T-helper 1 cell treated with Interleukin-12 subunit alpha and Interleukin-12 subunit beta and Interleukin-4 antibody, amounts not matched to agents 30 ng/mL and 1 ng/mL, for 36 hours (primary cell): ENCODE data around the gene CYP11A1. TPM values are rescaled to one million over a fixed set of nuclear protein-coding genes. Genes with fewer than 3 reads are reported as not detected.

ENCODE experiments used
- intact Hi-C: fragments of 100-400 bp; cut with micrococcal nuclease; formaldehyde crosslinking; loops from one replicate; pipeline ENCODE4 v1.15.1; 2024
- total RNA-seq: library from RNA; stranded (reverse); gene quantifications from 2 replicates; pipeline ENCODE4 v1.2.3, GENCODE V29; 2022

The CYP11A1 gene
- total RNA-seq, 1 donor from 2014 or later, result not detected

GRCh38 chr15:74307827-74308811 lies 59.3 kb downstream of the CYP11A1 start:
- intact Hi-C loops, result loop anchor here (10.0 kb wide), 1 partner anchor 967 kb away; no protein-coding TSS in a partner anchor

GRCh38 chr15:74306781-74307217 lies 60.6 kb downstream of the CYP11A1 start:
- intact Hi-C loops, result loop anchor here (10.0 kb wide), 1 partner anchor 968 kb away; no protein-coding TSS in a partner anchor

- intact Hi-C loops, result loop anchor here (10.0 kb wide), 1 partner anchor 969 kb away; no protein-coding TSS in a partner anchor
These were observed 61.8 kb downstream of the CYP11A1 start for GRCh38 chr15:74305687-74306086.

- intact Hi-C loops, result loop anchor here (10.0 kb wide), 1 partner anchor 970 kb away; no protein-coding TSS in a partner anchor
These were observed 63.0 kb downstream of the CYP11A1 start for GRCh38 chr15:74304431-74304830.

GRCh38 chr15:74303741-74304309 lies 63.6 kb downstream of the CYP11A1 start:
- intact Hi-C loops, result loop anchor here (1.0 to 10.0 kb wide), 3 partner anchors 177 to 971 kb away; no protein-coding TSS in a partner anchor

GRCh38 chr15:74302821-74303359 lies 64.6 kb downstream of the CYP11A1 start:
- intact Hi-C loops, result loop anchor here (1.0 to 10.0 kb wide), 3 partner anchors 176 to 972 kb away; no protein-coding TSS in a partner anchor

DNA sequence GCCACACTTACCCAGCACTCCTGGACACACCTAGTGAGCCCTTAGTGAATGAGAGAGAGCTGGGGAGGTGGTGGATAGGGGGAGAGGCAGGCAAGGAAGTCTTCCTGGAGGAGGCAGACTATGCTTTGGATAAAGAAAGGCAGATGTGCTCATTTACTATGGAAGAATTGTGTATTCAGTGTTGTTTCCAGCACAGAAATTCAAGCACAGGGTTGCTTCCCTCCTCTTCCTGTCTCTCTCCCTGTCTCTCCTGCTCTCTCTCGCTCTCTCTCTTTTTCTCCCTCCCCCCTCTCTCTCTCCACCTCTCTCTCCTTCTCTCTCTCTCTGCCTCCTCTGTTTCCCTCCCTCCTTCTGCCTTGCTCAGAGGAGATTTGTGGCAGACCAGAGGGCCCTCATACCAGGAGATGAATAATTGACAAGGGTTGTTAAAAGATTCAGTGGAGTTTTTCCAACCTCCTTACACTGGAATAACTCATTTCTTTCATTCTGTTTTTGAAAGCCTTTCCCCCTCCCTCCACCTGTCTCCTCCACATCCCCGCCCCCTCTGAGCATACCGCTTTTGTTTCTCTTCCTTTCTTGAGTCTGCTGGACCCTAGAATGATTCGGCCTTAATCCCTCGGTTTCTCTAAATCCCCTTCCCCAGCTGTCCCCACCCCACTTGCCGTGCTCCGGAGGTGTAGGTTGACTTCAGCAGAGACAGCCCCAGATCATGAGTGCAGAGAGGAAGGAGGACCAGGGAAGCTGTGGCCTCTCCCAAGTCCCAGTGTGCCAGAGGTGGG lies 65.7 kb downstream of the CYP11A1 start:
- intact Hi-C loops, result loop anchor here (10.0 kb wide), 1 partner anchor 973 kb away; no protein-coding TSS in a partner anchor

DNA sequence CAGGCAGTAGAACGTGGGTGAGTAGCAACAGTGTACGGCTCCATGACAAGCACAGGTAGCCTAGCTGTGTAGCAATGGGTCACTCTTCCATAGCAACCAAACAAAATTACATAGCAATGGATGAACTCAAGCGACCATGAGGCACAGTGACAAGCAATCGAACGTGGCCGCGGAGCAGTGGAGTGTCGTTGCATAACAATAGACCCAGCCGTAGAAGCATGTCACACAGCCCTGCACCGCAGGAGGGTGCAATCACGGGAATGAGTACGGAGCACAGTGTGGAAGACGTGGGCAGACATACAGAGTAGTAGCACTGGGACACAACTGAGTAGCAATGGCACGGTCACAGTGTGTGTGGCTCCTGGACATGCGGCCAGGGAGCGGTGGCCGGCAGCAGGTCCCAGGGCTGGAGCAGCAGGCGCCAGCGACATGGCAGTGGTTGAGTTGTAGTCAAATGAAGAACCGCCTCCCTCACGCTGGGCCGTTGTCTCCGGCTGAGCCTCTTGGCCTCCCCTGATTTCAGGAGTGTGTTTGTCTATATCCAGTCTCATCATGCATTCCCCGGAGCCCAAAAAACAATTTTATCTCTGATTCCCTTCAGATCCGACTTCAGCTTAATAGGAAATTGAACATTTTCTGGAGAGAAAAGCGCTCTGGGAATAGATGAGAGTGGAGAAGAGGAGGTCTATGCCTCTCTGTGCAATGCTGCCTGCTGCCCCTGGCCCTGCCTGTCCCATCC lies 67.2 kb downstream of the CYP11A1 start:
- intact Hi-C loops, result loop anchor here (10.0 kb wide), 1 partner anchor 975 kb away; no protein-coding TSS in a partner anchor

DNA sequence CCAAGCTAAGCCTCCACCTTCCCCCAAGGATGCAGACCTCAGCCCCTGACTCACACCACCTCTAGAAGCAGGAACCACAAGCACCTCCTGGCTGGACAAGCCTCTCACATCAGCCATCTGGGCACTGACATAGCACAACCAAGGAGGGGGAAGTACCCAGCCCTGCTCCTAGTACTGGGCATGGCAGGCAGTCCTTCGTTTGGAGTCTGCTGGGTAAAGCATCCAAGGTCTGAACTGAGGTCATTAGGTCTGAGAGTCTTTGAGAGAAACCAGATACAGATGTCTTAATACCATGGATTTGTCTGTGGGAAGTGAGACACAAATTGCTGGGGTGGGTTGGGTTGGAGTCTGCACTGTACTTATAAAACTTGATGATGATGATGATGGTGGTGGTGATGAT lies 69.6 kb downstream of the CYP11A1 start:
- intact Hi-C loops, result no loop called here

GRCh38 chr15:74295800-74296199 lies 71.6 kb downstream of the CYP11A1 start:
- intact Hi-C loops, result no loop called here

DNA sequence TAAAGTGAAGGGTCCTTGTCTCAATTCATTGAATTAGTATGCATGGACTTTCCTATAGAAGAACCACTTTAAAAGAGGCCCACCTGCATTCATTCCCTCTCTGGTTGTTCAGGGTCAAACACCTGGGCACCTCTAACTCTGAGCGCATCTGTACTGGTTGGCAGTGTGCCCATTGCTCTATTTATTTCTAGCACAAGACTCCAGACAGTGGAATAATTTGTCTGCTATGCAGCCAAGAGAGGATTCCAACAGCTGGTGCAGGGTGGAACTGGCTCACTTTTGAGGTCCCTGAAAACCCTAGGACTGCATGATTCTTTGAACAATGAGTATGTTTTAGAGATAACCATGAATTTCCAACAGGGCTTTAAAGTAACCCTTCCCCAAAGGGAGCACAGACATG lies 73.4 kb downstream of the CYP11A1 start:
- intact Hi-C loops, result no loop called here

- intact Hi-C loops, result no loop called here
These were observed 74.2 kb downstream of the CYP11A1 start for GRCh38 chr15:74293021-74293810.

- intact Hi-C loops, result loop anchor here (1.0 kb wide), 1 partner anchor 440 kb away; no protein-coding TSS in a partner anchor
These were observed 76.1 kb downstream of the CYP11A1 start for GRCh38 chr15:74291101-74292071.

GRCh38 chr15:74290645-74291044 lies 76.8 kb downstream of the CYP11A1 start:
- intact Hi-C loops, result loop anchor here (1.0 kb wide), 1 partner anchor 439 kb away; no protein-coding TSS in a partner anchor

DNA sequence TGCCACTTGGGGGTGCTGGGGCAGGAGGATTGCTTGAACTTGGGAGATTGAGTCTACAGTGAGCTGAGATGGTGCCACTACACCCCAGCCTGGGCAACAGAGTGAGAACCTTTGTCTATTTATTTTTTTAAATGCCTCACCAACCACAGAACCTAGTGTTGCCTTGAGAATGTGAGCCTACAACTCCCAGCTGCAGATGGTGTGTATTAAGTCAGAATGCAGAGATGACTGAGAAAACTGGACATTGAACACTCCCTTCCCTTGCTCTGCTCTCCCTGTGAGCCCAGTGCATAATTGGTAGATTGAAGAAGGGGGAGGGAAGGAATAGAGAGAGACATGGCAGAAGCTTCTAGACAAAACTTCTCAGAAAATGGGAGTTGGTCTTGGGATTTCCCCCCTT lies 77.8 kb downstream of the CYP11A1 start:
- intact Hi-C loops, result no loop called here
